ENCODE data around the gene SEC22C.

GRCh38 chr3:42510325-42510724 lies 71.4 kb downstream of the SEC22C start:
- TF ChIP-seq CTCF (IDR thresholded peaks at IDR 0.05; ENCODE audit: insufficient read depth, low read length, poor library complexity, severe bottlenecking) (no peak), EZH2phosphoT487 (conservative IDR thresholded peaks at IDR 0.05; ENCODE audit: low read length) (no peak)
